Measurements from ENCODE around the gene BCDIN3D.

The BCDIN3D gene

DNA sequence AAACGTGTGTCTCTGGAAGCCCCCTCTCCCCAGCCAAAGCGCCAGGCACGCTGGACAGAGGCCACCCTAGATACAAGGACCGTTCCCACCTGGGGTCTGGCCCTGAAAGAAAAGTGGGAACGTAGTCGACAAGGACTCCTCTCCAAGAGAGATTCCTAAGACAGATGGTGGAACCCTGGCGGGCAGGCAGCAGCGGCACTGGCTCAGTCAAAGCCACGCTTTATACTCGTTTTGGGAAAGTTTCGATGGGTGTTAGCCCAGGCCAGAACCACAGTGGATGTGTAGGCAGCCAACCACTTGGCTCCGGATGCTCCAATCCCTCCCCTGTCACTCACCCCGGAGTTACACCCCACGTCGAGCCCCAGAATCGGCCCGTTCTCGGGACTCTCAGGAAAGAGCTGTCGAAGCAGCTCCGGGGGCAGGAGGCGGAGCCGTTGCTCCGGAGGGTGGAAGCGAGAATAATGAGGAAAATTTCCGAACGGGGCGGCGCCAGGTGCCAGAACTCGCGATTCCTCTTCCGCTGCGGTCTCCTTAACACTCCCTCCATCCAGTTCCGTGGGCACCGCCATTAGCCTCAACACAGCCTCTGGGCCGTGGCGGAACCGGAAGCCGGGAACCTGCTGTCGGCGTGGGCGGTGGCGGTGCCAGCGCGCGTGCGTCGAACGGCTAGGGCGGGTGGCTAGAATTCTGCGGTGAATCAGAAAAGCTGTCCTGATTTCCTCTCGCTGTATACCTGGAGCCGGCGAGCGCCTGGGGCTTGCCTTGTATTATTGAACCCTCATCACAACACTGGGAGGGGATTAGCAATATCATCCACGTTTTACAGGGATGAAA, at the start of gene BCDIN3D:
TSS of gene BCDIN3D (minus strand) at position 588 of the 834 bp plus-strand sequence. CDS start at position 569, 19 bp downstream.
- Histone ChIP-seq H3K36me3 (ENCODE audit: insufficient read depth, low read length) (no peaks in the 10 kb centered on the region), H3K79me2 (ENCODE audit: control insufficient read depth, insufficient read depth, low read length, unreplicated experiment) (peaks cover 10% of the 10 kb centered on the region), H3K4me1 (ENCODE audit: control insufficient read depth, insufficient read depth, low read length, unreplicated experiment) (peaks cover 10% of the 10 kb centered on the region), H3K4me3 (ENCODE audit: low read depth, low read length) (peak within 1 kb of the TSS; percentile 98), H3K27me3 (ENCODE audit: insufficient read depth, low read length) (peaks cover 2% of the 10 kb centered on the region), H2AFZ (ENCODE audit: low read length, unreplicated experiment) (peak within 1 kb of the TSS; percentile 97), H3K27ac (ENCODE audit: low read depth, low read length) (peak within 1 kb of the TSS; percentile 87)

- no peak overlapping the region for H3K27ac ChIP-seq (ENCODE audit: low read depth, low read length)
- H3K79me2 ChIP-seq (ENCODE audit: control insufficient read depth, insufficient read depth, low read length, unreplicated experiment): no peaks in the 10 kb centered on the region
- no peak overlapping the region for H2AFZ ChIP-seq (ENCODE audit: low read length, unreplicated experiment)
- peaks cover 8% of the 10 kb centered on the region for H3K4me1 ChIP-seq (ENCODE audit: control insufficient read depth, insufficient read depth, low read length, unreplicated experiment)
- H3K4me3 ChIP-seq (ENCODE audit: low read depth, low read length): no peak overlapping the region
- no peaks in the 10 kb centered on the region for H3K36me3 ChIP-seq (ENCODE audit: insufficient read depth, low read length)
- no peaks in the 10 kb centered on the region for H3K27me3 ChIP-seq (ENCODE audit: insufficient read depth, low read length)
These were observed 49.3 kb upstream of the BCDIN3D start for GRCh38 chr12:49892084-49892731.

DNA sequence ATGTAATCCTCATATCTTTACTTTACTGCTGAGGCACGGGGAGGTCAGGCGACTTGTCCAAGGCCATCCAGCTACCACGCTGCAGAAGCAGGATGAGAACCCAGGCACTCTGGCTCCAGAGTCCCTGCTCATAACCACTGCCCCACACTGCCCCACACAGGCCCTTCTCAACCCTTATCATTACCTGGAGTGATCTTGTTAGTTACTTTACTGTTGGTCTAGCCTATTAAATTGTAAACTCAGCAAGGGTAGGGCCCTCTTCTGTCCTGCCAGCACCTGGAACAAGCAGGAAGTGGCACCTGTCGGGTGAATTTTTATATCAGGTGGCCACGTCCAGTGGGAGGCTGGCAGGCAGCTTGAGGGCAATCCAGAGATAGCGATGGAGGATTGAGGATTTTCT, 48.6 kb upstream of the BCDIN3D start:
- H3K4me3 ChIP-seq (ENCODE audit: low read depth, low read length): no peak overlapping the region
- peaks cover 8% of the 10 kb centered on the region for H3K4me1 ChIP-seq (ENCODE audit: control insufficient read depth, insufficient read depth, low read length, unreplicated experiment)
- H2AFZ ChIP-seq (ENCODE audit: low read length, unreplicated experiment): no peak overlapping the region
- H3K36me3 ChIP-seq (ENCODE audit: insufficient read depth, low read length): no peaks in the 10 kb centered on the region
- H3K27ac ChIP-seq (ENCODE audit: low read depth, low read length): no peak overlapping the region
- no peaks in the 10 kb centered on the region for H3K27me3 ChIP-seq (ENCODE audit: insufficient read depth, low read length)
- no peaks in the 10 kb centered on the region for H3K79me2 ChIP-seq (ENCODE audit: control insufficient read depth, insufficient read depth, low read length, unreplicated experiment)

- peaks cover 8% of the 10 kb centered on the region for H3K4me1 ChIP-seq (ENCODE audit: control insufficient read depth, insufficient read depth, low read length, unreplicated experiment)
- H3K27me3 ChIP-seq (ENCODE audit: insufficient read depth, low read length): no peaks in the 10 kb centered on the region
- no peak overlapping the region for H3K27ac ChIP-seq (ENCODE audit: low read depth, low read length)
These were observed 48.1 kb upstream of the BCDIN3D start for GRCh38 chr12:49891012-49891411.

GRCh38 chr12:49890096-49890461, 47.2 kb upstream of the BCDIN3D start:
- H3K79me2 ChIP-seq (ENCODE audit: control insufficient read depth, insufficient read depth, low read length, unreplicated experiment): no peaks in the 10 kb centered on the region
- H3K27ac ChIP-seq (ENCODE audit: low read depth, low read length): no peak overlapping the region

More at GRCh38 chr12:49891012-49891411, 48.1 kb upstream of the BCDIN3D start:
- Histone ChIP-seq H3K4me3 (ENCODE audit: low read depth, low read length) (no peak overlapping the region), H2AFZ (ENCODE audit: low read length, unreplicated experiment) (no peak overlapping the region), H3K36me3 (ENCODE audit: insufficient read depth, low read length) (no peaks in the 10 kb centered on the region), H3K79me2 (ENCODE audit: control insufficient read depth, insufficient read depth, low read length, unreplicated experiment) (no peaks in the 10 kb centered on the region)

GRCh38 chr12:49889361-49890095, 46.6 kb upstream of the BCDIN3D start:
- no peaks in the 10 kb centered on the region for H3K27me3 ChIP-seq (ENCODE audit: insufficient read depth, low read length)
- no peak overlapping the region for H3K27ac ChIP-seq (ENCODE audit: low read depth, low read length)
- no peak overlapping the region for H2AFZ ChIP-seq (ENCODE audit: low read length, unreplicated experiment)
- H3K79me2 ChIP-seq (ENCODE audit: control insufficient read depth, insufficient read depth, low read length, unreplicated experiment): no peaks in the 10 kb centered on the region
- H3K4me3 ChIP-seq (ENCODE audit: low read depth, low read length): no peak overlapping the region
- peaks cover 5% of the 10 kb centered on the region for H3K4me1 ChIP-seq (ENCODE audit: control insufficient read depth, insufficient read depth, low read length, unreplicated experiment)
- no peaks in the 10 kb centered on the region for H3K36me3 ChIP-seq (ENCODE audit: insufficient read depth, low read length)

More at GRCh38 chr12:49890096-49890461, 47.2 kb upstream of the BCDIN3D start:
- H2AFZ ChIP-seq (ENCODE audit: low read length, unreplicated experiment): no peak overlapping the region
- no peaks in the 10 kb centered on the region for H3K27me3 ChIP-seq (ENCODE audit: insufficient read depth, low read length)
- no peaks in the 10 kb centered on the region for H3K36me3 ChIP-seq (ENCODE audit: insufficient read depth, low read length)
- H3K4me1 ChIP-seq (ENCODE audit: control insufficient read depth, insufficient read depth, low read length, unreplicated experiment): peaks cover 8% of the 10 kb centered on the region
- H3K4me3 ChIP-seq (ENCODE audit: low read depth, low read length): no peak overlapping the region

DNA sequence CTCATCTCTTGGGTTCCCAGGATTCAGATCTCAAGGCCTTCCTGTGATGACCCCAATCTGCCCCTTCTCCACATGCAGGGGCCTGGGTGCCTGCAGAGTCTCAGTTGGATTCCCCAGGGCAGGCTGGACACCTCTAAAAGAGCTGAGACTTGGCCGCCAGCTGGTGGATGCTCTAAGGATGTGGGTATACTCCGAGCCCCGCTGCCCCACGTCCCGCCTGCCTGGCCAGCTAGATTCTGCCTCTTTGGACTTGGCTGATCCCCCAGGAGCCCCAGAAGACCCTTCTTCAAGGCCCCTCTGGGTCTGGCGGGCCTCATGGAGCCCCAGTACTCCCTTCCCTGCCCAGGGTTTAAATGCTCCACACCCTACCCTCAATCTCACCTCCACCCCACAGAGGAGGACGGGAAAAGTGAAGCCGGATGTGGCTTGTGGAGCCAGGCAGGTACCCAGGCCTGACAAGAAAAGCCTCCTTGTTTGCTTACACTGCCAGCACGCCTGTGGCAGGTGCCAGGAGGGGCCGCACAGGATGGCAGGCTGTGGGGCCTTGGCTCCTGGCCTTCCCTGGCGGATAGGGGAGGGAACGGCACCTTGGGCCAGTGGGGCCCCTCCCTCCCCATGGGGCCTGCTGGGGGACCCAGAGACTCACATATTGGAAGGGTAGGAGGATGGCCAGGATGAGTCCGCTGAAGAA, 45.7 kb upstream of the BCDIN3D start:
- Histone ChIP-seq H3K79me2 (ENCODE audit: control insufficient read depth, insufficient read depth, low read length, unreplicated experiment) (no peaks in the 10 kb centered on the region), H3K4me3 (ENCODE audit: low read depth, low read length) (no peak overlapping the region), H3K36me3 (ENCODE audit: insufficient read depth, low read length) (no peaks in the 10 kb centered on the region), H3K27ac (ENCODE audit: low read depth, low read length) (no peak overlapping the region), H2AFZ (ENCODE audit: low read length, unreplicated experiment) (no peak overlapping the region), H3K27me3 (ENCODE audit: insufficient read depth, low read length) (no peaks in the 10 kb centered on the region), H3K4me1 (ENCODE audit: control insufficient read depth, insufficient read depth, low read length, unreplicated experiment) (no peaks in the 10 kb centered on the region)

DNA sequence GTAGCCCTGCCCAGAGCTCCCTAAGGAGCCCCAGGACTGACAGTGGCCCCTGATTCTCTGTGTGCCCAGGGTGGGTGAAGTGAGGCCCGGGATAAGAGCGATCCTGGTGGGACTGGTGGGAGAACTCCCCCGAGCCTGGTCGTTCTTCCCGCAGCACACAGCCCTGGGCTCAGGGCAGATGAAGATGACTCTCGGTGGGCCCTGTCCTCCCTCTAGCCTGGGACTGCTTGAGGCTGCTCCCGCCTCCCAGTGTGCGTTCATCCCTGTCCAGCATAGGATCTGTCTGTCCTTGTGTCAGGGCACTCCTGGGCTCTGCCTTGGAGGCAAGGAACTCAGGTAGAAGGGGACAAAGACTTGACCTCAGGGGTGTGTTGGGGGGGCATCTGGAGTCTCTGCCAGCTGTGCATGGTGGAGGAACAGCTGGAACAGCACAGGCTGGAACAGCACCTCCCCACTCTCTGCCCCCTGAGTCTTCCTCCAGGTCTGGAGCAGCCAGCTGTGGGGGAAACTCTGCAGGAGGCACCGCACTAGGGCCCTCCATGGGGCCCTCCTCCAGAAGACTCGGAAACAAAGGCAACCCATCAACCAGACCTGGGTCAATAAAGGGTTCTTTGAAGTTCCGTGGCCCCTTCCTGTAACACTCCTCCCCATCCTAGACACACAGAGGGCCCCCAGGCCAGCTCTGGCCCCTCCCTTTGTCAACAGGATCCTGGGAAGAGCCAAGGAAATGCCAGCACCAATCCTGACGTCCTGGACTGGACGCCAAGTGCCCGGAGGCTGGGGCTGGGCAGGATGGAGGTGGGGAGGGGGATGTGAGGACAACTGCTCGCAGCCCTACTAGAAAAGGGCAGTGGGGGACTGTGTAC, 44.9 kb upstream of the BCDIN3D start:
- Histone ChIP-seq H3K36me3 (ENCODE audit: insufficient read depth, low read length) (no peaks in the 10 kb centered on the region), H3K4me1 (ENCODE audit: control insufficient read depth, insufficient read depth, low read length, unreplicated experiment) (no peaks in the 10 kb centered on the region), H3K27me3 (ENCODE audit: insufficient read depth, low read length) (no peaks in the 10 kb centered on the region), H3K79me2 (ENCODE audit: control insufficient read depth, insufficient read depth, low read length, unreplicated experiment) (no peaks in the 10 kb centered on the region), H3K4me3 (ENCODE audit: low read depth, low read length) (no peak overlapping the region), H2AFZ (ENCODE audit: low read length, unreplicated experiment) (no peak overlapping the region), H3K27ac (ENCODE audit: low read depth, low read length) (no peak overlapping the region)

GRCh38 chr12:49887091-49887490, 44.2 kb upstream of the BCDIN3D start:
- Histone ChIP-seq H3K4me1 (ENCODE audit: control insufficient read depth, insufficient read depth, low read length, unreplicated experiment) (no peaks in the 10 kb centered on the region), H3K79me2 (ENCODE audit: control insufficient read depth, insufficient read depth, low read length, unreplicated experiment) (no peaks in the 10 kb centered on the region), H3K36me3 (ENCODE audit: insufficient read depth, low read length) (no peaks in the 10 kb centered on the region), H3K27ac (ENCODE audit: low read depth, low read length) (no peak overlapping the region), H3K27me3 (ENCODE audit: insufficient read depth, low read length) (no peaks in the 10 kb centered on the region), H2AFZ (ENCODE audit: low read length, unreplicated experiment) (no peak overlapping the region), H3K4me3 (ENCODE audit: low read depth, low read length) (no peak overlapping the region)
